Stimulated activated CD8-positive, alpha-beta memory T cell treated with anti-CD3 and anti-CD28 coated beads, Interleukin-15, amount 100 ng/mL, for 24 hours (primary cell): ENCODE results near the gene LHPP.
"Not testable (repeated sequence)": the region's sequence is repeated elsewhere in the genome, so short reads cannot be mapped to it uniquely, and the experiment has no call there.

Experiments
- DNase-seq: peaks from one replicate; pipeline ENCODE4 v3.0.0-alpha.2; 2020; ENCODE audit warnings: low read depth

LHPP gene

DNA sequence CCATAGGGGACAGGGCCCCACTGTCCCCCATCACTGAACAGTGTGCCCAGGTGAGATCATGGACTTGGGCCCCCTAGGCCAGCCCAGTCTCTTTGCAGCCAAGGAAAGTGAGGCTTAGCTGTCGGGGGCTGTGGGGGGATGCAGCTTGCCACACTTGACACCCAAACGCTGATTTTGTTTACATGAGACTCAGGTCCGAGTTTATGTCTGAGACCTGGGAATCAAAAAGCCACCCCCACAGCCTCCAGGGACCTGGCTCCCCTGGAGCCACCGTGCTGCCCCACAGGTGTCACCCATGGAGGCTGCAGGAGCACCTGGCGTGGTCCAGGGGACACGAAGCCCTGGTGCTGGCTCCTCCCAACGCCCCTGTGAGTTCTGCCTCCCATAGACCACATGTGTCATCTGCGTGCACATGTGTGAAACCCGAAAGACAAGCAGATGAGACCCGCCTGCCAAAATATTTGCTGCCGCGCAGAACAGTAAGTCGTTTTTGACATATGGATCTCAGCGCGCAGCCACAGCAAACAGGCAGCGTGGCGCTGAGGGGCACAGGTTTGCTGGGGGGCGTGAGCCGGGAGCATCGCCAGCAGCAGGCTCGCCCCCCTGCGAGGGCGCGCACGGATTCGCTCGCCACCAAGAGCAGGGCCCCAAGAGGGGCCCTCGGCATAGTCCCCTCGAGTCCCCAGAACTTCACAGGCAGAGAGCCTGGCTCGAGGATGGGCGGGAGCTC lies 112.3 kb downstream of the LHPP start:
- DNase-seq: no peak

DNA sequence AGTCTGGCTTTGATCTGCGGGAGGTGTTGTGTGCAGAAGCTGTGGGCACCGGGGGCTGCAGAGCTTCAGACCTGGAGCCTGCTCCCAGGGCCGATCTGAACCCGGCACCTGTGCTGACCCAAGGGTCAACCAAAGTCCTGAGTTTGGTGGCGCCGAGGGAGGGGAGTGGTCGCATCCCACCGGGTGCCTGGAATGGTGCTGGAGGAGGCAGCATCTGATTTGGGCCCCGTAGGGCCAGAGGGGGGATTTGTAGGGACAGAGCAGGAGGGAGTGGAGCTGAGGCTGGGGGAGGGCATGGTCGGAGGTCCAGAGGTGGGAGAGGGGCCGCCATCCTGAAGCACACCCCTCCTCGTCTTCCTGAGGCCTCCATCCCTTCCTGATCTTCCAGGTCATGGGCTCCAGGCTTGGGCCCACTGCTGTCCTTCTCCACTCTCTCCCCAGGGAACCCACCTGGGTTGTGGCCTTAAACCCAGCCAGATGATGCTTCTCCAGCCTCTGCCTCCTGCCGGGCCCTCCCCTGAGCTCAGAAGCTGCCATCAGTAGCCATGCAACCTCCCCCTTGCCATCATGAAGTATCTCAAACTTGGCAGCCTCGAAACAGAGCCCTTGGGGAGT lies 112.9 kb downstream of the LHPP start:
- no peak for DNase-seq

DNA sequence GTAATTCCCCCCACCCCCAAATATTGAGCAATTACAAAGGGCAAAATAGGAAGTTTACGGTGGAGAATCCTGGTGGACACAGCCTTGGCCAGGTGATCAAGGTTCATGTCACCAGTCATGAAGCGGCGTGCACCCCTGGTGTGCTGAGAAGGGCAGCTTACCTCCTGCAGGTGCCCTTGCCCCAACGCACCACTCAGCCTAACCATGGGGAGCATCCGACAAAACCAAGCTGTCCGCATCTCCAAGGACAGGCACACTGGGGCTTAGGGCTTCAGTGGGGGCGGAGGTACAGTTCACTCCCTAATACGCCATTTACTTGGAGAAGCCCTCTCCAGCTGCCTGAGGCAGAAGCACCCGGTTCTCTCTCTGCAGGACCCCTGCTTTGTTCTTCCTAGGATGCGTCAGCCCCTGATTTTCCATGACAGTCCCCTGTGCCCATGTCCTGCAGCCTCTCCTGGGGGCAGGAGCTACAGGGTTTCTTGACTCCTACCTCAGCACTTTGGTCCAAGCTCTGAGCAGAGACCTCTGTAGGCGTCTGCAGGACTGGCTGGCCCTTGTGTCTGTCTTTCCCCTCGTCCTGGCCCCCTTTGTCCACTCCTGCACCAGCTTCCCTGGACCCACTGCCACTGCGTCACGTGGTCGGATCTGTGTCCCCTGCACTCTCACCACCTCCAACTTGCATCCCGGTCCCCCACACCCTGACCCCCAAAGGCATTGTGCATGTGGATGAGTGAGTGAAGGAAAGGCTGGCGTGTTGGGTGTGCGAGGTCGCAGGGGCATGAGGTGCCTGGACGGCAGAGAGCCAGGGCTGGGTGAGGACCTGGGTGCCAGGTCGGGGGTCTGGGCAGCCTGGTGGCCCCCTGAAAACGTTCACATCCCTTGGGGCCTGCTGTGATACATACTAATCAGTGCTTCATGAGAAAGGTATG lies 113.7 kb downstream of the LHPP start:
- DNase-seq: no peak

DNA sequence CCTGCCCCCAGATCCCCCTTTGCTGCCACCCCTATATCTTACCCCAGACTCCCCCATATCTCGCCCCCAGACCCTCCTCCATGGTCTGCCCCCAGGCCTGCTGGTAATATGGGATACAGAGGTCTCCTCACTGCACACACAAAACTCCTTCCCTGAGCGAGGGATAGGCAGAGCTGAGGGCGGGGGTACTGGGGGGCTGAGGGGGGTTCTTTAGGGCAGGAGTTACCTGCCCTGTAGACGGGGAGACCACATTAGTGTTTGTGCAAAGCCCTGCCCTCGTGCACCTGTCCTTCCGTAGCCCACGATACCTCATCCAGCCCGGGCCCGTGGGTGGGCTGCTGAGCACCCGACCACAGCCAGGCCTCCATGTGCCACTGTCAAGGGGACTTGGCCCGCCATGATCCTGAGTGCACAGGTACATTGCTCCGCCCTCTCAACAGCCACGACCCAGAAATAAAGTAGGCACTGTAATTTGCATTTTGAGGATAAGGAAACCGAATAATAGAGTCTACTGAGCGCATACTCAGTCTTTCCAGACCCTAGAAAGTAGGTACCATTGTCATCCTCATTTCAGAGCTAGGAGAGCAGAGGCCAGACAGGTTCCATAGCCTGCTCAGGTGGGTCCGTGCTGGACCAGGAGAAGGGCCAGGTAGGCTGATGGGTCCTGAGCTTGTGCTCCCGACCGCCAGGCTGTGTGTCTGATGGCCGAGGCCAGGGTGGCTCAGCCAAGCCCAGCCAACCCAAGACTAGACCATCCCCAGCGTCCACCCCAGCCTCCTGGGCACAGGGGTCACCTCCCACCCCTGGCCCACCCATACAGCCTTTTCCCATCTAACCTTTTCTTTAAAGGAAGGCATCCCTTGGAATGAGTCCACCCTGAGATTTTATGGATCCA lies 115.2 kb downstream of the LHPP start:
- DNase-seq: no peak

DNA sequence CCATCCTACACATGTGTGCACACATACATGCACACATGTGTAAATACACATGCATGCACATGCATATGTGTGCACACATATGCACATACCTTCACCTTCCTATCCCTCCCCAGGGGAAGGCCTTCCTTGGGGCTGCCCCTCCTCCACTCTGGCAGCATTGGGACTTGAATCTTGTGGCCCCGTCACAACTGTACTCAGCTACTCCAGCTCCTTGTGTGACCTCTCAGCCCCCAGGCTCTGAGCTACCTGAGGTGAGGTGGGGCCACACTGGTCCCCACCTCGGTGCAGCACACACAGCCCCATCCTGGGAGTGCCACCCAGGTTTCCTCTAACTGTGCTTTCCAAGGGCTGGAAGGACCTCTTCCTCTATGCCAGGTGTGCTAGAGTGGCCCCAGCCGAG lies 116.0 kb downstream of the LHPP start:
- no peak for DNase-seq

DNA sequence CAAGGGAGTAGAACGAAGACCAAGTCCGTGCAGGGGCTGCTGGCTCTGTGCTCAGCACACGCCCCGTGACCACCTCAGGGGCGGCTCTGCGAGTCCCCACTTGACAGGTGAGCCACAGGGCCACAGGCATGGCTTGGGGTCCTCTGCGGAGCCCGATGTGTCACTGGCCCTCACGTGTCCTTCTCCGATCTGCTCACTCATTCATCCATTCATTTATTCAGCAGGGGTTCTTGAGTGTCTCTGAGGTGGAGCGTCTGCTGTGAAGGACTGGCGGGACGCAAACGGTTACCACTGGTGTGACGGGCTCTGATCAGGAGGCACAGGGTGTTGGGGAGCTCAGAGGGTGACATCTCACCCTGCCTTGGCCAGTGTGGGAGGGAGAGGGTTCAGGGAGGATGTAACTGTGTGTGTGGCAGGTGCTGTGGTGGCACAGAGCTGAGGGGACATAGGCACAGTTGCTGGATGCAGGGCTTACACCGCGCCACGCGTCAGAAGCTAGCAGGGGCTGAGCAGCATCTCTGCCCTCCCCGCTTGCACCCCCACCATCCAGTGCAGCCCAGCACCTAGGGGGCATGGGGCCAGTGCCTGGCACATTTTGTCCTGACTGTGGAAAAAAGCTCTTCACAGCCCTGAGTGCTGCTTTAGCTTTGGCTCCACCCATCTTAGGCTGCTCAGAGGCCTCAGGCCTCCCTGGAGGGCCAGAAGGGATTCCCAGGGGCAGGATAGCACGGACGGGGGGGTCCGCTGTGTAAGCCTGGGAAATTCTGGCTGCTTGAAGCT lies 116.8 kb downstream of the LHPP start:
- no peak for DNase-seq

DNA sequence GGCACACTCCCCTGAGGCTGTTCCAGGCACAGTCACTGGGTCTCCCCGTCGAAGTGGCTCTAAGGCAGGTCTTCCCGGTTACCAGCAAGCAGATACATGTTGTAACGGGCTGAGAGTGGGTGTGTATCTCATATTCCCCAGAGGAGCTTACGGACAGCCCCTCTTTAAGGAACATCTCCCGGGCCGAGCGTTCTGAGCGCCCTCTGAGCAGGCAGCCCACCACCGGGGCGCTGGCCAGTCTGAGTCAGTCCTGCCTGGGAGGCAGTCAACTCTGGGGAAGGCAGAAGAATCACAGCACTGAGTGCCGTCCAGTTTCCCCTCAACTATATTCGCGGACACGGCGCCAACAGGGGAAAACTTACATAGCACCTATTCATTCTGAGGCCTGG lies 117.4 kb downstream of the LHPP start:
- no peak for DNase-seq

DNA sequence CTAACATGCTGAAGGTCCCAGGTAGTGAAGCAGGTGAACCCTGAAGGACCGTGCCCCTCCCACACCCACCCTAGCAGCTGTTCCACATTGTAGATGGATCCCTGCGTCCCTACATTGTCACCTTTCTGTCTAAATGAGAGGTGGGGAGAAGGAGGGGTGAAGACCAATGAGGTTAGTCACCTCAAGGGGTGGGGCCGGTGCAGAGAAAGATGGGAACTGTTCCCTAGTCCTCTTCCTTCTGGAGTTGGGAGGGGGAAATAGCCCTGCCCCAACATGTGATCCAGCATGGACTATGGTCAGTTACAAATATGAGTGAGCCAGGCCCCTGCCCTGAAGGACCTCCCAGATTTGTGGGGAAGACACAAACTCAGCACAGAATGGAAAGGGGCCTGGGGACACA lies 124.5 kb downstream of the LHPP start:
- no peak for DNase-seq

DNA sequence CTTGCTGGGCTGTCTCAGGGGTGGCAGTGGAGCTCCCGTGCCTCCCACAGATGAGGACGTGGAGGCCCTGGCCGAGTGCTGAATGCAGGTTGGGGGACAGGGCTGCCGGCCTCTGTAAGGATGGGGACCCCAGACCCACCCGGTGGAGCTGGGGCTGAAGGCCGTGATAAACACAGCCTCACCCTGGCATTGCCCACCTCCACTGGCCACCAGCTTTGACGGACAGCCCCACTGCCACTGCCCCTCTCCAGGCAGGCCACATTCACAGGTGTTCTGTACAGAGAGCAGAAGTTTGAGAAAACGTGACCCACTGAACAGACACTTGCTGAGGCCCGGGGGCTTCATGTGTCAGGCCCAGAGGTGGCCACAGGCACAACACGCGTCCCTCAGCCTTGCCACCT lies 126.2 kb downstream of the LHPP start:
- no peak for DNase-seq

DNA sequence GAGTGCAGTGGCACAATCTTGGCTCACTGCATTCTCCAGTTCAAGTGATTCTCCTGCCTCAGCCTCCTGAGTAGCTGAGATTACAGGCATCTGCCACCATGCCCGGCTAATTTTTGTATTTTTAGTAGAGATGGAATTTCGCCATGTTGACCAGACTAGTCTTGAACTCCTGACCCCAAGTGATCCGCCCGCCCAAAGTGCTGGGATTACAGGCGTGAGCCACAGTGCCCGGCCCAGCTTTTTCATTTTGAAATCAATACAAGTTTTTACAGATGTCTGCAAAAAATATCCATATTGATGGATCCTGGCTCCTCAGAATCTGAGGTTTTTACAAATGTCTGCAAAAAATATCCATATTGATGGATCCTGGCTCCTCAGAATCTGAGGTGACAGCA lies 126.7 kb downstream of the LHPP start:
- DNase-seq: not testable (repeated sequence)

DNA sequence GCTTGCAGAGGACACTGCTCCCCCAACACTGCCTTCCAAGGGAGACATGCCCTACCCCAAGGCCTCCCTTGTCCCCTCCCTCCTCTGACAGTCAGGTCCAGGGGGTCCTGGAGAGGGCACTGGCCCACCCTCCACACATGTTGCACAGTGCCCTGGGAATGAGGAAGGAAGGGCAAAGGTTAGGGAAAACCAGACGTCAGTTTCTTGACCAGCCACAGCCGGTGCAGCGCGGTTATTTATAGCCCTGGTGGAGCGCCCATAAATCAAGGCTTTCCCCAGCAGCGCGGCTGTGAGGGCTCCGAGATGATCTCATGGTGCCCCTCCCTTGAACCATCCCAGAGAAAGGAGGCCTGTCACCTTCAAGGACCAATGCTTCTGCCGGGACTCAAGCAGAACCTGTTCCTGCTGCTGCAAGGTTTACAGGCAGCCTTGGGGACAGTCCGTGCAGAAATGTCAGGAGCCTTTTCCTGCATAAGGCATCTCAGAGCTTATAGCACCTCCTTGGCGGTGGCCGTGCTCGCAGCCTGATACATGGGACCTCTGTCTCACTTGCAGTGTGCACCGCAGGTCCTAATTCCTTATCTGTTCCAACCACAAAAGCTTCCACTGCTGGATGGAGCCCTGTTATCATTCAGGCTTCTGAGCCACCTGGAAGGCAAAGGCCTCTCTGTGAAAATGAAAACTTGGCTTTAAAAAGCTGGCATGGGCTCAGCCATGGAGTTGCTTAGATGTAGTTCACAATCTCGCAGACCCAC lies 127.3 kb downstream of the LHPP start:
- no peak for DNase-seq

DNA sequence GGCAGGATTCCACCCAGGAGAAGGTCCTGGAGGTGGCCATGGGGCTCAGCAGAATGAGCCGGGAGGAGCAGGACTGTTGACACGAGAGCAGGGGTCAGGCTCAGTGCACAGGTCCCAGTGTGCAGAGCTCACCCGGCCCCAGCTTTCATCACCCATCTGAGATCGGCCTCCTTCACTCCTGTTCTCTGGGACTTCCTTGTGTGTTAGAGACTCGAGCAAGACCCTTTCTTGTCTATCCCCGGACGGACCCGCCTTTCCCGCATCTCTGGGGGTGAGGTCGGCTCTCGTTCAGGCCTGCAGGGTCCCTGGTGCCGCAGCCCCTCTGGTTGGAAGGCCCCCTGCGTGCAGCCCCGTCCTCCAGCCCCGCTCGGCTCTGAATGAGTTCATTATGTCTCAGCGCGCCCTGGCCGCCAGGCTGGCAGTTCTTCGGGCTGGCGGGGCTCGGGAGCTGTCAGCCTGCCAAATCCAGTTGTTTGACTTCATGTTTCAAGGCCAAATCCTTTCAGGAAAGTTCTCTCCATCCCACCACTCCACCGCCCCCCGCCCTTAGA lies 127.9 kb downstream of the LHPP start:
- DNase-seq: no peak

DNA sequence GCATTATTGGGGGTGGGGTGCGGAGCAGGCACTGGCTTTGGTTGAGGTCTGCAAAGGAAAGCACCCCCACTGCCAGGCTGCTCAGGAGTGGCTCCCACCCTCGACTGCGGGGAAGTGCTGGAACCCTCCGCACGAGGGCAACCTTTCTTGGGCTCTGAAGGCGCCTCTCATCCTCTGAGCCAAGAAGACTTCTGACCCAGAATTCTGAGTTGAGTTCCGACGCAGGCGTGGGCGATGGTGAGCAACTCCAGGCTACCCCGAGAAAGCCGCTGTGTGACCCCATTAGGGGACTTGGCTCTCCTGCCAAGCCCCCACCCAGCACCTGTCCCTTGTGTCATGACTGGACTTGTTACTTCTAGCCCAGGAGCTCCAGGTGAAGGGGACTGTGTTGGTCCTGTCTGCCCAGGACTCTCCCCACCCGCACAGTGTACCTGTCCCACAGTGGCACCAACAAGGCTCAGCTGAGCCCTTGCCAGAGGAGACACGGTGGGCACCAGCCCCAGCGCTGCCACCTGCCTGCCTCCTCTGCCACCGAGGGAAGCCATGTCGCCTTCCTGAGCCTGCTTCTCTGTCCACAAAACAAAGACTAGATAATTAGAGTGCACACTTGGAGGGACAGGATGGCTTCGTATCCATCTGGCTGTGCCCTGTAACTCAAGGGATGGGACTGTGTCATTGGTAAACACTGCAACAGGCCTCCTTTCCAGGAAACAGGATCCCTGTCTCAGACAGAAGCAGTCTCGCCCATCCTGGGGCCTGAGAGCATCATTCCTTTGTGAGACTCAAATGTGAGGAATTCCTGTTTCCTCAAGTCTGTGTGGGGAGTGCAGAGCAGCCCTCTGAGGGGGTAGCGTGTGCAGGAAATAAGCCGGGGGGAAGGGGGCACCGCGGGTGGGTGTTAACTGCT lies 128.8 kb downstream of the LHPP start:
- DNase-seq: no peak

DNA sequence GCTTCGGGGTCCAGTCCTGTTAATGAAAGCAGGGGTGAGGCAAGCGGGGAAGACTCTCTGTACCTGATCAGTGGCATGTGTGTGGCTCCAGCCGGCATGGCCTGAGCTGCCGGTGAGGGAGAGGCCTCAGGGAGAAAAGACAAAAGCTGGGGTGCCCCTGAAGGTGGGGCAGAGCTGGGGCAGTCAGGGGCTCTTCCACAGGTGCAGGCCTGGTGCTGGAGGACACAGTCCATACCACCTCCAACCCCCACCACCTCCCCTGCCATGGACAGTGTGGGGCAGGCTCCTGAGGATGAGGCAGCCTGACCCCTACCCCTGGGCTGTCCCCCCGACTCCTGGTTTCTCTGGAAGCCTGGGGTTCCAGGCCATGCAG lies 129.5 kb downstream of the LHPP start:
- DNase-seq: no peak

DNA sequence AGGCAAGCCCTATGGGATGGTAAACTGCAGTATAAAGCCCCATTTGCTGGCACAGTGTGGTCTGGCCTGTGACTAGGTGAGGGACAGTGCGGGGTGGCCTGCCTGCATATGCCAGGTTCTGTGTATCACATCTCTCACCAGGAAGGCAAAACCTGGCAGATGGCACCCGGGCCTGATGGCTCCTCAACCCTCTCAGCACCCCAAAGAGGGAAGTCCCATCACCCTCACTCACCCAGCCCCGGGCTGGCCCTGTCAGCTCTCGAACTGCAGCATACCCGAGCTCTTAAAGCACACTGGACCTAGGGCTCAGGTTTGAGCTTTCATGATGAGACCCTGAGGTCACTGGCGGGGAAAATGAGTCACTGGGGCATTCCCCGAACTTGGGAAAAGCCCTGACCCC lies 130.5 kb downstream of the LHPP start:
- DNase-seq: no peak

DNA sequence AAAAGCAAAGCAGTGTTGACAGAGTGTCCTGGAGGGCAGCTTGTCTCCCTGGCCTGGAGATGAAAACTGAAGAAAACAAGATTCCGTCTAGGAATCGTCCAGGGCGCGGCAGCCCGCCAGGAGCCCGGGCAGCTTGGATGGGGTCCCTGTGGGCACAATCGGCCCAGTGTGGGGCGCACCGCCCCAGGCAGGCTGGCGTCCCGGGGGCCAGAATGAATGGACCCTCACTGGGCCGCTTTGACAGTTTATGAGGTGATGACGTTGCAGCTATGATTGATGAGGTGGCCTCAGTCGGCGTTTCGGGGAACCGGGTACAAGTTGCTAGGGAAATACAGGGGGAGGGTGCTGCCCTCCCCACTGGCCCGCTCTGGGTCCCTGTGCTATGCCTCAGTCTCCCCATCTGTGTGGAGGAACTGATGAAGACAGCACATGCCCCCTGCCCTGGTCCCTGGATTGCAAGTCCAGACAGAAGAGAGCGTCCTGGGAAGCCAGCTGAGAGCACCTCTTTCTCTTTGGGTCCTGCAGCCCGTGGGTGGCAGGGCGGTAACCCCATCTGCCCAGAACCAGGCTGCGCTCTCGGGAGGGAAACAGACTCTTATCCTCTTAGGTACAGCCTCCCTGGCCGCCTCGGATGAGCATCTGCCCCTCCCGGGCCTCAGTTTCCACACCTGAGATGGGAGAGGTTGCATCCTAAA lies 131.3 kb downstream of the LHPP start:
- DNase-seq: no peak

DNA sequence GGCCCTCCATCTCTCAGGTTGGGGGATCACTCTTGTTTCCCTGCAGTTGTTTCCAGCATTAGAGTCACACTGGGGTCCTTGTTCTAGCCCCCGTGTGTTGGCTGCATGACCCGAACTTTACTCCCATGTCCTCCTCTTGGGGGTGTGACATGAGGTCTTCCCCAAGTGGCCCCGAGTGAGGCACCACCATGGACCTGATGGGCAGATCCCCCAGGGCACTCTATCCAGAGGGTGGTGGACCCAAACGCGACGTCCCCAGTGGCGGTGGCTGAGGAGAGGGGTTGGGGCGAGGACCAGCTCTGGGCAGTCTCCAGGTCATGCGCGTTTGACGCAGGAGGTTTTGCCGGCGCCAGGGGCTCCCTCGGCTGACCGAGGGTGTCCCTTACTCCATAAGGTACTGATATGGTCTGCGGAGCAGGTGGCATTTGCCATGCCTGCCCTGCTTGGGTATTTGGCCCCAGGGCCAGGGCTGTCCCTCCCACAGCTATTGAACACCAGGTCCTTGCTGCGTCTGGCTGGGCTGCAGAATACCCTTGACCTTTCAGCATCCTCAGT lies 131.9 kb downstream of the LHPP start:
- no peak for DNase-seq

DNA sequence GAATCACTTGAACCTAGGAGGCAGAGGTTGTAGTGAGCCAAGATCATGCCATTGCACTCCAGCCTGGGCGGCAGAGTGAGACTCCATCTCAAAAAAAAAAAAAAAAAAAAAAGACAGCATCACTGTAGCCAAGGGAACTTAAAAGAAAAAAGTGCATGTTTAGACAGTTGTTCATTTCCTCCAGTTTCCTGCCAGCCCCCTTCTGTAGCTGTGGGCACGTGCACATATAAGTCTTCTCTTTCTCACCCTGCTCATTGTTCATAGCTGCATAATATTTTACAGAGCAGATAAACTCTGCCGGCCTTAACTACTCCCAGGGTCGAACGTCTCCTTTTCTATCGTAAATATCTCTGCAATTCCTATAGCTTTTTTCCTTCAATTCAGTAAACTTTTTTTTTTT lies 132.6 kb downstream of the LHPP start:
- no peak for DNase-seq
